ENCODE results near the gene NIN.

Gene NIN

GRCh38 chr14:50795909-50796308 lies 35.1 kb downstream of the NIN start:
- Mint-ChIP-seq H3K27me3 (no peaks in the 10 kb centered on the region), H3K4me3 (no peak overlapping the region), H3K27ac (peak overlapping the region; percentile 35), H3K4me1 (ENCODE audit: low read depth) (peaks cover 68% of the 10 kb centered on the region), H3K36me3 (peaks cover 4% of the 10 kb centered on the region), H3K9me3 (ENCODE audit: low read depth) (no peaks in the 10 kb centered on the region)

GRCh38 chr14:50795142-50795541 lies 35.8 kb downstream of the NIN start:
- Mint-ChIP-seq H3K27ac (peak overlapping the region; percentile 11), H3K4me1 (ENCODE audit: low read depth) (peaks cover 74% of the 10 kb centered on the region), H3K36me3 (peaks cover 11% of the 10 kb centered on the region), H3K27me3 (no peaks in the 10 kb centered on the region), H3K4me3 (no peak overlapping the region), H3K9me3 (ENCODE audit: low read depth) (no peaks in the 10 kb centered on the region)

- H3K36me3 Mint-ChIP-seq = peaks cover 14% of the 10 kb centered on the region
- no peak overlapping the region for H3K4me3 Mint-ChIP-seq
- no peaks in the 10 kb centered on the region for H3K27me3 Mint-ChIP-seq
- peaks cover 77% of the 10 kb centered on the region for H3K4me1 Mint-ChIP-seq (ENCODE audit: low read depth)
- peak overlapping the region; percentile 64 for H3K27ac Mint-ChIP-seq
- no peaks in the 10 kb centered on the region for H3K9me3 Mint-ChIP-seq (ENCODE audit: low read depth)
These were observed 36.8 kb downstream of the NIN start for GRCh38 chr14:50794068-50794645.

- peaks cover 18% of the 10 kb centered on the region for H3K36me3 Mint-ChIP-seq
- peak overlapping the region; percentile 88 for H3K27ac Mint-ChIP-seq
- H3K9me3 Mint-ChIP-seq (ENCODE audit: low read depth) = no peaks in the 10 kb centered on the region
- H3K4me3 Mint-ChIP-seq = peak overlapping the region; percentile 61
- H3K27me3 Mint-ChIP-seq = no peaks in the 10 kb centered on the region
- peaks cover 84% of the 10 kb centered on the region for H3K4me1 Mint-ChIP-seq (ENCODE audit: low read depth)
These were observed 38.3 kb downstream of the NIN start for GRCh38 chr14:50792634-50793068.

GRCh38 chr14:50792051-50792477 lies 38.9 kb downstream of the NIN start:
- peak overlapping the region; percentile 88 for H3K27ac Mint-ChIP-seq
- peaks cover 85% of the 10 kb centered on the region for H3K4me1 Mint-ChIP-seq (ENCODE audit: low read depth)
- H3K4me3 Mint-ChIP-seq = peak overlapping the region; percentile 61
- no peaks in the 10 kb centered on the region for H3K9me3 Mint-ChIP-seq (ENCODE audit: low read depth)
- H3K27me3 Mint-ChIP-seq = no peaks in the 10 kb centered on the region
- peaks cover 16% of the 10 kb centered on the region for H3K36me3 Mint-ChIP-seq

- Mint-ChIP-seq H3K36me3 (peaks cover 16% of the 10 kb centered on the region), H3K4me3 (peak overlapping the region; percentile 61)
These were observed 39.8 kb downstream of the NIN start for GRCh38 chr14:50791201-50791600.

GRCh38 chr14:50790589-50790988 lies 40.4 kb downstream of the NIN start:
- Mint-ChIP-seq H3K4me3 (peak overlapping the region; percentile 35), H3K4me1 (ENCODE audit: low read depth) (peaks cover 85% of the 10 kb centered on the region), H3K36me3 (peaks cover 16% of the 10 kb centered on the region), H3K27ac (peak overlapping the region; percentile 88), H3K27me3 (no peaks in the 10 kb centered on the region), H3K9me3 (ENCODE audit: low read depth) (no peaks in the 10 kb centered on the region)

More at GRCh38 chr14:50791201-50791600, 39.8 kb downstream of the NIN start:
- peak overlapping the region; percentile 88 for H3K27ac Mint-ChIP-seq
- peaks cover 85% of the 10 kb centered on the region for H3K4me1 Mint-ChIP-seq (ENCODE audit: low read depth)
- no peaks in the 10 kb centered on the region for H3K27me3 Mint-ChIP-seq
- no peaks in the 10 kb centered on the region for H3K9me3 Mint-ChIP-seq (ENCODE audit: low read depth)

- no peaks in the 10 kb centered on the region for H3K27me3 Mint-ChIP-seq
- H3K4me1 Mint-ChIP-seq (ENCODE audit: low read depth) = peaks cover 86% of the 10 kb centered on the region
- peak overlapping the region; percentile 54 for H3K4me3 Mint-ChIP-seq
- H3K9me3 Mint-ChIP-seq (ENCODE audit: low read depth) = no peaks in the 10 kb centered on the region
- peak overlapping the region; percentile 94 for H3K27ac Mint-ChIP-seq
- peaks cover 16% of the 10 kb centered on the region for H3K36me3 Mint-ChIP-seq
These were observed 44.1 kb downstream of the NIN start for GRCh38 chr14:50786751-50787464.

- peaks cover 80% of the 10 kb centered on the region for H3K4me1 Mint-ChIP-seq (ENCODE audit: low read depth)
- H3K36me3 Mint-ChIP-seq = peaks cover 12% of the 10 kb centered on the region
- H3K27ac Mint-ChIP-seq = peak overlapping the region; percentile 94
These were observed 45.4 kb downstream of the NIN start for GRCh38 chr14:50785457-50786063.

GRCh38 chr14:50784683-50785456 lies 46.1 kb downstream of the NIN start:
- peak overlapping the region; percentile 94 for H3K27ac Mint-ChIP-seq
- H3K4me1 Mint-ChIP-seq (ENCODE audit: low read depth) = peaks cover 77% of the 10 kb centered on the region
- peaks cover 7% of the 10 kb centered on the region for H3K36me3 Mint-ChIP-seq
- H3K4me3 Mint-ChIP-seq = peak overlapping the region; percentile 32
- H3K9me3 Mint-ChIP-seq (ENCODE audit: low read depth) = no peaks in the 10 kb centered on the region
- no peaks in the 10 kb centered on the region for H3K27me3 Mint-ChIP-seq

More at GRCh38 chr14:50785457-50786063, 45.4 kb downstream of the NIN start:
- Mint-ChIP-seq H3K27me3 (no peaks in the 10 kb centered on the region), H3K4me3 (peak overlapping the region; percentile 21), H3K9me3 (ENCODE audit: low read depth) (no peaks in the 10 kb centered on the region)

GRCh38 chr14:50783563-50783962 lies 47.4 kb downstream of the NIN start:
- Mint-ChIP-seq H3K27ac (peak overlapping the region; percentile 90), H3K9me3 (ENCODE audit: low read depth) (no peaks in the 10 kb centered on the region), H3K4me1 (ENCODE audit: low read depth) (peaks cover 80% of the 10 kb centered on the region), H3K36me3 (peaks cover 4% of the 10 kb centered on the region), H3K4me3 (peak overlapping the region; percentile 30), H3K27me3 (no peaks in the 10 kb centered on the region)

- Mint-ChIP-seq H3K4me1 (ENCODE audit: low read depth) (peaks cover 57% of the 10 kb centered on the region), H3K27ac (peak overlapping the region; percentile 90), H3K36me3 (peaks cover 3% of the 10 kb centered on the region), H3K27me3 (no peaks in the 10 kb centered on the region), H3K9me3 (ENCODE audit: low read depth) (no peaks in the 10 kb centered on the region), H3K4me3 (no peak overlapping the region)
These were observed 50.6 kb downstream of the NIN start for GRCh38 chr14:50780393-50780792.

GRCh38 chr14:50778721-50779483 lies 52.1 kb downstream of the NIN start:
- Mint-ChIP-seq H3K27ac (peak overlapping the region; percentile 31), H3K4me3 (no peak overlapping the region), H3K4me1 (ENCODE audit: low read depth) (peaks cover 56% of the 10 kb centered on the region), H3K36me3 (peaks cover 7% of the 10 kb centered on the region), H3K27me3 (no peaks in the 10 kb centered on the region), H3K9me3 (ENCODE audit: low read depth) (no peaks in the 10 kb centered on the region)

- Mint-ChIP-seq H3K27me3 (no peaks in the 10 kb centered on the region), H3K36me3 (peaks cover 10% of the 10 kb centered on the region), H3K27ac (no peak overlapping the region), H3K9me3 (ENCODE audit: low read depth) (no peaks in the 10 kb centered on the region), H3K4me3 (no peak overlapping the region), H3K4me1 (ENCODE audit: low read depth) (peaks cover 36% of the 10 kb centered on the region)
These were observed 54.4 kb downstream of the NIN start for GRCh38 chr14:50776522-50776921.
